GM18511 (cell line): Measurements from ENCODE around the gene PDE2A.

ENCODE experiments used
- ATAC-seq: cut with Tn5 transposase; IDR thresholded peaks from one replicate; pipeline ENCODE4 v1.9.1; 2021; ENCODE audit warnings: mild to moderate bottlenecking, moderate library complexity; ENCODE audit not compliant: unreplicated experiment

Gene PDE2A

GRCh38 chr11:72665911-72666472 lies 8.2 kb downstream of the PDE2A start:
- ATAC-seq = no peak

GRCh38 chr11:72662036-72662435 lies 12.2 kb downstream of the PDE2A start:
- no peak for ATAC-seq

- ATAC-seq = no peak
Observed at GRCh38 chr11:72661486-72661885, 12.7 kb downstream of the PDE2A start.

GRCh38 chr11:72658989-72659640 lies 15.1 kb downstream of the PDE2A start:
- no peak for ATAC-seq

- no peak for ATAC-seq
Observed at GRCh38 chr11:72657411-72658100, 16.7 kb downstream of the PDE2A start.

GRCh38 chr11:72655896-72656464 lies 18.2 kb downstream of the PDE2A start:
- ATAC-seq = no peak

- no peak for ATAC-seq
Observed at GRCh38 chr11:72655014-72655413, 19.2 kb downstream of the PDE2A start.

GRCh38 chr11:72653649-72654048 lies 20.6 kb downstream of the PDE2A start:
- no peak for ATAC-seq

- ATAC-seq = no peak
Observed at GRCh38 chr11:72652873-72653630, 21.2 kb downstream of the PDE2A start.

GRCh38 chr11:72652133-72652532 lies 22.1 kb downstream of the PDE2A start:
- ATAC-seq = no peak

- ATAC-seq = no peak
Observed at GRCh38 chr11:72649215-72649976, 24.8 kb downstream of the PDE2A start.

- ATAC-seq = no peak
Observed at GRCh38 chr11:72648384-72649136, 25.7 kb downstream of the PDE2A start.

GRCh38 chr11:72647882-72648281 lies 26.3 kb downstream of the PDE2A start:
- ATAC-seq = no peak

GRCh38 chr11:72646472-72646871 lies 27.8 kb downstream of the PDE2A start:
- ATAC-seq = no peak

DNA sequence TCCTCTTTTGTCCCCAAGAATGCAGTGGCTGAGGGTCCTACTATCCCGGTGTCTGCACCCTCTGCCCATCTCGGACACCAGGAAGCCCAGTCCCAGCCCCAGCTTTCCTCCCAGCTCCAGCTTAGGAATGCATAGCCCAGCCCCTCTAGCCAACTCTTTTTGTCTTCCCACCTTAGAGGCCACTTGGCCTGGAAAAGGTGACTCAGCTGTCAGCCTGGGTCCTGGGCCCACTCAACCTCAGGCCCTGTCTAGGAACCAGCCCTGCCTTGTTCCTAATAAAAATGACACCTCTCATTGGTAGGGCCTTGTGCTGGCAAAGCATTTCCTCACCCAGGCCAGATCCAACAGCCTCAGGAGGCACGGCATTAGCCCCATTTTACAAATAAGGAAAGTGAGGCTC lies 28.2 kb downstream of the PDE2A start:
- no peak for ATAC-seq

- ATAC-seq = no peak
Observed at GRCh38 chr11:72643547-72643946, 30.7 kb downstream of the PDE2A start.

DNA sequence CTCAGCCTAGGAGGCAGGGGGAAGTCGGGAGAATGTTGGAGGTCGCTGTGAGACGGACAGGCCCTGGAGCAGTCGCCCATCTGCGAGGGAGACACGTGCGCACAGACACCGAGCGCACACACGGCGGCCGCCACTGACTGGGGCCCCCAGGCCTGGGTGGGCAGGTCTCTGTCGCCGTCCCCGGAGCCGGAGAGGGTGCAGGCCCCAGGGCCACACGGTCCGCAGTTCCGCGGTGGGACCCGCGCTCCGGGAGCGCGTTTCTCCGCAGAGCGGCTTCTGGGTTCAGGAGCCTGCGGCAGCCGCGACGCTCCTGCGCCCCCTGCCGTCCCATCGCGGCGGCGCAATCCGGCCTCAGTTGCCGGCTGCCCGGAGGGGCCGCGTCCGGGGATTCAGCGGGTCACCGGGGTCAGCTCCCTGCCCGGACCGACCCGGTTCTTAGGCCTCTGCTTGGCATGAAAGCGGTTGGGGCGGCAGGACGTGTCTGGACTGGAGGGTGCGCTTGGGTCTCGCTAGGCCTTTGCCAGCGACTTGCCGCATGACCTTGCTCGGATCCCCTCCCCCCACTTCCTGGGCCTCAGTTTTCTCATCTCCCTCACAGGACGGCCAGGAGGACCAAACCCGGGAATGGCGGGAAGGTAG lies 31.2 kb downstream of the PDE2A start:
- ATAC-seq = no peak

- no peak for ATAC-seq
Observed at GRCh38 chr11:72642043-72642883, 32.0 kb downstream of the PDE2A start.
